ENCODE data around the gene DHRS7B.

Gene DHRS7B

GRCh38 chr17:21214015-21214776 is 87.4 kb downstream of the DHRS7B start, which contains the start of gene TMEM11:
TSS of gene TMEM11 (minus strand) at chr17:21214161. CDS start at chr17:21214152, 9 bp downstream.
- no peak for TF ChIP-seq GATA2 (IDR thresholded peaks at IDR 0.05; ENCODE audit: low read depth, low read length)
- no peak for TF ChIP-seq GATA3 (IDR thresholded peaks at IDR 0.05; ENCODE audit: low read depth, low read length)

GRCh38 chr17:21214777-21215541 is 88.2 kb downstream of the DHRS7B start:
- TF ChIP-seq GATA3 (IDR thresholded peaks at IDR 0.05; ENCODE audit: low read depth, low read length) (no peak), GATA2 (IDR thresholded peaks at IDR 0.05; ENCODE audit: low read depth, low read length) (peak; percentile 25; the same call in 1 of the 2 replicates)

- TF ChIP-seq GATA2 (IDR thresholded peaks at IDR 0.05; ENCODE audit: low read depth, low read length) (no peak), GATA3 (IDR thresholded peaks at IDR 0.05; ENCODE audit: low read depth, low read length) (no peak)
Observed at GRCh38 chr17:21215935-21216334, 89.2 kb downstream of the DHRS7B start.

- TF ChIP-seq GATA3 (IDR thresholded peaks at IDR 0.05; ENCODE audit: low read depth, low read length) = no peak
- TF ChIP-seq GATA2 (IDR thresholded peaks at IDR 0.05; ENCODE audit: low read depth, low read length) = no peak
Observed at GRCh38 chr17:21217346-21217745, 90.6 kb downstream of the DHRS7B start.

- no peak for TF ChIP-seq GATA2 (IDR thresholded peaks at IDR 0.05; ENCODE audit: low read depth, low read length)
- TF ChIP-seq GATA3 (IDR thresholded peaks at IDR 0.05; ENCODE audit: low read depth, low read length) = no peak
Observed at GRCh38 chr17:21218101-21218500, 91.3 kb downstream of the DHRS7B start.

GRCh38 chr17:21218831-21219380 is 92.1 kb downstream of the DHRS7B start:
- TF ChIP-seq GATA3 (IDR thresholded peaks at IDR 0.05; ENCODE audit: low read depth, low read length) = no peak
- no peak for TF ChIP-seq GATA2 (IDR thresholded peaks at IDR 0.05; ENCODE audit: low read depth, low read length)

- TF ChIP-seq GATA2 (IDR thresholded peaks at IDR 0.05; ENCODE audit: low read depth, low read length) (no peak), GATA3 (IDR thresholded peaks at IDR 0.05; ENCODE audit: low read depth, low read length) (no peak)
Observed at GRCh38 chr17:21223086-21223485, 96.3 kb downstream of the DHRS7B start.

GRCh38 chr17:21228111-21228510 is 101.3 kb downstream of the DHRS7B start:
- TF ChIP-seq GATA2 (IDR thresholded peaks at IDR 0.05; ENCODE audit: low read depth, low read length) (no peak), GATA3 (IDR thresholded peaks at IDR 0.05; ENCODE audit: low read depth, low read length) (no peak)

GRCh38 chr17:21228845-21229244 is 102.1 kb downstream of the DHRS7B start:
- TF ChIP-seq GATA3 (IDR thresholded peaks at IDR 0.05; ENCODE audit: low read depth, low read length) (no peak), GATA2 (IDR thresholded peaks at IDR 0.05; ENCODE audit: low read depth, low read length) (no peak)

- TF ChIP-seq GATA2 (IDR thresholded peaks at IDR 0.05; ENCODE audit: low read depth, low read length) (no peak), GATA3 (IDR thresholded peaks at IDR 0.05; ENCODE audit: low read depth, low read length) (no peak)
Observed at GRCh38 chr17:21231533-21231932, 104.8 kb downstream of the DHRS7B start.

GRCh38 chr17:21232033-21232749 is 105.4 kb downstream of the DHRS7B start:
- no peak for TF ChIP-seq GATA2 (IDR thresholded peaks at IDR 0.05; ENCODE audit: low read depth, low read length)
- no peak for TF ChIP-seq GATA3 (IDR thresholded peaks at IDR 0.05; ENCODE audit: low read depth, low read length)

- TF ChIP-seq GATA2 (IDR thresholded peaks at IDR 0.05; ENCODE audit: low read depth, low read length) = no peak
- TF ChIP-seq GATA3 (IDR thresholded peaks at IDR 0.05; ENCODE audit: low read depth, low read length) = no peak
Observed at GRCh38 chr17:21233581-21234347, 107.0 kb downstream of the DHRS7B start.

- TF ChIP-seq GATA3 (IDR thresholded peaks at IDR 0.05; ENCODE audit: low read depth, low read length) = no peak
- TF ChIP-seq GATA2 (IDR thresholded peaks at IDR 0.05; ENCODE audit: low read depth, low read length) = no peak
Observed at GRCh38 chr17:21235921-21236320, 109.2 kb downstream of the DHRS7B start.

All from SH-SY5Y (cell line).